Osteoblast (primary cell): ENCODE results near the gene MINDY3. TPM values are rescaled to one million over a fixed set of nuclear protein-coding genes. Genes with fewer than 3 reads are reported as not detected.

Experiments
- DNase-seq: peaks from one replicate; pipeline ENCODE4 v3.0.0; 2011; ENCODE audit warnings: low spot score, mixed read lengths; ENCODE audit not compliant: insufficient read length; ENCODE audit errors: missing footprints
- H2AFZ ChIP-seq: 2 replicates; pipeline ENCODE4 v1.6.0; 2011; ENCODE audit warnings: mild to moderate bottlenecking, low read length
- H3K27ac ChIP-seq: 2 replicates; pipeline ENCODE4 v1.5.1; 2011; ENCODE audit warnings: mild to moderate bottlenecking, low read depth, low read length, moderate library complexity
- H3K27me3 ChIP-seq: 2 replicates; pipeline ENCODE4 v1.6.0; 2012; ENCODE audit warnings: mild to moderate bottlenecking, control low read depth, inconsistent platforms, low read length, moderate library complexity; ENCODE audit not compliant: insufficient read depth
- H3K36me3 ChIP-seq: 2 replicates; pipeline ENCODE4 v1.5.1; 2011; ENCODE audit warnings: mild to moderate bottlenecking, low read length, control low read depth, moderate library complexity; ENCODE audit not compliant: insufficient read depth
- H3K4me1 ChIP-seq: 2 replicates; pipeline ENCODE4 v1.5.1; 2011; ENCODE audit warnings: mild to moderate bottlenecking, low read length, control low read depth, moderate library complexity; ENCODE audit not compliant: insufficient read depth
- H3K4me2 ChIP-seq: 2 replicates; pipeline ENCODE4 v1.6.0; 2011; ENCODE audit warnings: mild to moderate bottlenecking, low read length; ENCODE audit not compliant: insufficient read depth
- H3K4me3 ChIP-seq: fragments of 200-600 bp; sonication (generic); 3 replicates; pipeline ENCODE4 v1.5.1; 2012; ENCODE audit warnings: mild to moderate bottlenecking, low read length, inconsistent platforms; ENCODE audit not compliant: insufficient read depth
- H3K79me2 ChIP-seq: 2 replicates; pipeline ENCODE4 v1.6.0; 2012; ENCODE audit warnings: mild to moderate bottlenecking, low read length, control low read depth, inconsistent platforms; ENCODE audit not compliant: insufficient read depth
- H3K9me3 ChIP-seq: 2 replicates; pipeline ENCODE4 v1.5.1; 2011; ENCODE audit warnings: low read depth, low read length, control low read depth
- H4K20me1 ChIP-seq: 2 replicates; pipeline ENCODE4 v1.6.0; 2012; ENCODE audit warnings: mild to moderate bottlenecking, low read length, control low read depth; ENCODE audit not compliant: insufficient read depth
- total RNA-seq: library from RNA; depleted of rRNA; stranded (reverse); fragments of >200 nt; gene quantifications from 2 replicates; pipeline ENCODE4 v1.2.3, GENCODE V29; 2012
- TF ChIP-seq, protein P1 (sequence below): IDR thresholded peaks from 2 replicates; pipeline ENCODE4 v1.5.1; 2011; ENCODE audit warnings: mild to moderate bottlenecking, low read depth, low read length, moderate library complexity; ENCODE audit errors: extremely low read depth

Gene MINDY3
- total RNA-seq, 1 donor: 36.6 TPM

DNA sequence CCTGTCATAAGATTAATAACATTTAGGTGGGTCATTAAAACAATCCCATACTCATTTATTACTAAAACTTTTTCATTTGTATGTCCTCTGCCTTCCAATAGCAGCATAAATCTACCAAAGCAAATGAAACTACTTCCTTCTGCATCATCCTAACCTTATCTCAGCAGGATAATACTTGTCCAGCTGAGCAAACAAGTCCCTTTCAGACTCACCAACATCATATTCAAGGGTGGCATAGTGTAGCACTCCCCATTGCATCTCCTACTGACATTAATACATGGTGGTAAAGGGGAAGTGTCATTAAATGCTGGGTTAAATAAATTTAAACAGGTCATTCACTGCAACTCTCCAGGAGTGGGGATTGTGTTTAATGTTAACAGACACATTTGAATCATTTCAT lies 3.4 kb upstream of the MINDY3 start:
- H2AFZ ChIP-seq: no peak overlapping the region
- TF ChIP-seq, protein P1, sequence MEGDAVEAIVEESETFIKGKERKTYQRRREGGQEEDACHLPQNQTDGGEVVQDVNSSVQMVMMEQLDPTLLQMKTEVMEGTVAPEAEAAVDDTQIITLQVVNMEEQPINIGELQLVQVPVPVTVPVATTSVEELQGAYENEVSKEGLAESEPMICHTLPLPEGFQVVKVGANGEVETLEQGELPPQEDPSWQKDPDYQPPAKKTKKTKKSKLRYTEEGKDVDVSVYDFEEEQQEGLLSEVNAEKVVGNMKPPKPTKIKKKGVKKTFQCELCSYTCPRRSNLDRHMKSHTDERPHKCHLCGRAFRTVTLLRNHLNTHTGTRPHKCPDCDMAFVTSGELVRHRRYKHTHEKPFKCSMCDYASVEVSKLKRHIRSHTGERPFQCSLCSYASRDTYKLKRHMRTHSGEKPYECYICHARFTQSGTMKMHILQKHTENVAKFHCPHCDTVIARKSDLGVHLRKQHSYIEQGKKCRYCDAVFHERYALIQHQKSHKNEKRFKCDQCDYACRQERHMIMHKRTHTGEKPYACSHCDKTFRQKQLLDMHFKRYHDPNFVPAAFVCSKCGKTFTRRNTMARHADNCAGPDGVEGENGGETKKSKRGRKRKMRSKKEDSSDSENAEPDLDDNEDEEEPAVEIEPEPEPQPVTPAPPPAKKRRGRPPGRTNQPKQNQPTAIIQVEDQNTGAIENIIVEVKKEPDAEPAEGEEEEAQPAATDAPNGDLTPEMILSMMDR: no peak
- H3K27ac ChIP-seq: no peak overlapping the region
- no peak for DNase-seq
- H3K36me3 ChIP-seq: no peaks in the 10 kb centered on the region
- peaks cover 16% of the 10 kb centered on the region for H3K79me2 ChIP-seq
- H3K4me2 ChIP-seq: no peak overlapping the region
- H4K20me1 ChIP-seq: peaks cover 5% of the 10 kb centered on the region
- no peak overlapping the region for H3K4me3 ChIP-seq
- peaks cover 25% of the 10 kb centered on the region for H3K27me3 ChIP-seq
- no peaks in the 10 kb centered on the region for H3K9me3 ChIP-seq
- peaks cover 9% of the 10 kb centered on the region for H3K4me1 ChIP-seq

DNA sequence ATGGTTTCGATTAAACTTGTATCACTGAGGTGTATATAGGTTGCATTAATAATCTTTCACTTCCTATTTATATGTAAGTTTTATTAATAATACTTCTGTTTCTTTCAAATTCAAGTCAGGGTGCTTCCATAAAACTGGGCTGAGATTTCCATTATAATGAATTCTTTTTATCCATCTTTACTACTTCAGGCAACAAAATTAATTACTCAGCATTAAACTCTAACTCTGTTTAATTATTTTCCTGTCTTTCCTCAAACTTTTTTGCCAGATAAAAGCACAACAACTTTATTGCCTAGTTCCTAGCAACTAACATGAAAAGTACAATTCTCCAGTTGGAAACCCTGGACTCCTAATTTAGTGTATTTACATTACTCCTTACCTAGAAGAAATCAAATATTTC lies 3.0 kb upstream of the MINDY3 start:
- TF ChIP-seq, protein P1: no peak
- peaks cover 12% of the 10 kb centered on the region for H3K4me1 ChIP-seq
- DNase-seq: no peak
- H4K20me1 ChIP-seq: peaks cover 8% of the 10 kb centered on the region
- no peaks in the 10 kb centered on the region for H3K36me3 ChIP-seq
- H3K27me3 ChIP-seq: peaks cover 25% of the 10 kb centered on the region
- H3K4me3 ChIP-seq: no peak overlapping the region
- H3K27ac ChIP-seq: no peak overlapping the region
- peaks cover 20% of the 10 kb centered on the region for H3K79me2 ChIP-seq
- no peak overlapping the region for H3K4me2 ChIP-seq
- H2AFZ ChIP-seq: no peak overlapping the region
- no peaks in the 10 kb centered on the region for H3K9me3 ChIP-seq

DNA sequence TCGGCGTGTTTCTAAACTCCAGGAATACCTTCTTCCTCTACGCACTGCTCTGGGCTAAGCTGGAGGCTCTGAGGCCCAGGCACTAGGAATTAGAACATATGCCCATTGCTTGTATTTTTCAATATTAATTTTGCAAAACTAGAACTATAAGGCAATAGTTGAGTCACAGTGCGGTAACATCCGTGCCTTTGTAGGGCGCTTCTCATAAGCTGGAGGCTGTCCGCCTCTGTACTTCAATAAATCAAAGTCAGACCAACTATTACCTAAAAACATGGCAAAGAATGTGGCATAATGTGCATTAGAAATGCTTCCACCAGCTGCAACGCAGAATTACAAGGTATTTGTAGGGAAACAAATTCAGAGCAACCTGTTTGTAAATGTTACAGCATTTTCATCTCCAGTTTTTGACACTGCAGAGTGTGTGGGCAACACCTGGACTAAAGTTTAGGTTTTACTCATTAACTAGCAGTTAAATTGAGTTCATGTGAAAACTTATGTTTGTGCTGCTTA lies 440 bp upstream of the MINDY3 start:
- peak overlapping the region; percentile 99 for H2AFZ ChIP-seq
- peak overlapping the region; percentile 98 for H3K4me3 ChIP-seq
- H3K27ac ChIP-seq: peak overlapping the region; percentile 69
- TF ChIP-seq, protein P1: no peak
- no peaks in the 10 kb centered on the region for H3K9me3 ChIP-seq
- H3K27me3 ChIP-seq: peaks cover 13% of the 10 kb centered on the region
- peaks cover 26% of the 10 kb centered on the region for H4K20me1 ChIP-seq
- peak overlapping the region; percentile 98 for H3K4me2 ChIP-seq
- H3K36me3 ChIP-seq: no peaks in the 10 kb centered on the region
- no peak for DNase-seq
- H3K79me2 ChIP-seq: peaks cover 42% of the 10 kb centered on the region
- H3K4me1 ChIP-seq: peaks cover 12% of the 10 kb centered on the region

DNA sequence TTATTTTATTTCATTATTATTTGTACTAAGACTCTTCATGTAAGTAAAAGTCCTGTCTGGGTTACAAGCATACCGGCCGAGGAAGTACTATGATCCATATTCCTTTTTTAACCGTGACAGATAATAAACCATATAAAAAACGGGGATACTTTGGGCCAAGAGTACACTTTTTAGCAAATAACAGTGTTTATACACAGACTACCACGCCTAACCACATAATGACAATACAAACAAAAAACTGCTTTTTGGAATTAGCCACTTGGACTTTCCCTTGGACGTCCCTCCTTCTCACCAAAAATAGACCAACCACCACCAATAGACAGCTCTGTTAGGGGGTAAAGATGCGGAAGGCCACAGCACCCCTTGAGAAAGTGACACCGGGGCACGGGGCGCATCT lies 800 bp downstream of the MINDY3 start:
- H3K27ac ChIP-seq: peak overlapping the region; percentile 69

More for the DNA sequence above, 800 bp downstream of the MINDY3 start:
- no peak for DNase-seq
- TF ChIP-seq, protein P1: no peak
- peaks cover 12% of the 10 kb centered on the region for H3K4me1 ChIP-seq
- peak overlapping the region; percentile 99 for H2AFZ ChIP-seq
- H3K4me3 ChIP-seq: peak overlapping the region; percentile 98
- H3K9me3 ChIP-seq: no peaks in the 10 kb centered on the region
- peaks cover 29% of the 10 kb centered on the region for H4K20me1 ChIP-seq
- no peaks in the 10 kb centered on the region for H3K36me3 ChIP-seq
- H3K79me2 ChIP-seq: peaks cover 54% of the 10 kb centered on the region
- H3K4me2 ChIP-seq: peak overlapping the region; percentile 98
- H3K27me3 ChIP-seq: peaks cover 8% of the 10 kb centered on the region
